SKM-1 treated with dmso at 0.1 percent for 144 hours (cell line): ENCODE measurements around the gene ORMDL2.

ENCODE experiments used
- DNase-seq: peaks from one replicate; lab custom pipeline; 2025; ENCODE audit not compliant: unreplicated experiment; lab: John Stamatoyannopoulos, UW

The ORMDL2 gene, protein sequence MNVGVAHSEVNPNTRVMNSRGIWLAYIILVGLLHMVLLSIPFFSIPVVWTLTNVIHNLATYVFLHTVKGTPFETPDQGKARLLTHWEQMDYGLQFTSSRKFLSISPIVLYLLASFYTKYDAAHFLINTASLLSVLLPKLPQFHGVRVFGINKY

DNA sequence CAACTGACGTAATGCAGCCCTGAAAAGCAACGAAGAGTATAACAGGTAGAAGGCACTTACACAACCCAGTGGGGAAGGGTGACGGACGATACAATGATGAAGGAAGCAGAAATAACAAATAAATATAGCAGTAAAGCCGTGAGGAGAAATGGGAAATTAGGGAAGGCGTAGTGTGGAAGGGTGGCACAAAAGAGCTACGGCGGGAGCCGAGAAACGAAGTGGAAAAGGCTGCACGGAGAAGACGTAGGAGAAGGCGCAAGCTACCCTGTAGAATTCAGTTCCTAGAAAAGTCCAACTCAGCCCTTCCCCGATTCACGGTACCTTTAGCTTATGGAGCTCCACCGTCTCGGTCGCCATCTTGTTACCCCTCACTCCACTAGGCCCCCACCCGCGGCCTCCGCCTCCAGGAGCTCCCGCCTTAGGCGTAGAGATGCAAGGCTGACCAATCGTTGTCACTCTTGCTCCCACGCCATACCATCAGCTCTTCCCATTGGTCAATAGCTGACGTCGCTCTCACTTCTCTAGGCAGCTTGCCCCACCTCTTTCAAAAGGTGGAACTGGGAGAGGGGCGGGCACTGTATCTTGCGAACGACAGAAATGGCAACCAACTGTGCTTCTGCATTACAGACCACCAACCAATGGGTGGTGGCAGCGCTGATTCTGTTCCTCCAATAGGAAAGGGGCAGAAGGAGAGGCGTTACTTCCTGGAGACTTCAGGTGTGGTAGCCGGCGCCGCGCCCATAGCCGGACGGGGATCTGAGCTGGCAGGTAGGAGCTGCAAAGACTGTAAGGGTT lies at the start of gene ORMDL2, which contains the start of gene SARNP:
Gene ORMDL2, plus strand, starts transcription at position 697 of the 795 bp plus-strand sequence. CDS start 959 bp downstream, outside the sequence.
Gene SARNP, minus strand, starts transcription at position 380 of the 795 bp plus-strand sequence. Its CDS starts 23 bp downstream, at position 357.
- DNase-seq, result peak; percentile 96

DNA sequence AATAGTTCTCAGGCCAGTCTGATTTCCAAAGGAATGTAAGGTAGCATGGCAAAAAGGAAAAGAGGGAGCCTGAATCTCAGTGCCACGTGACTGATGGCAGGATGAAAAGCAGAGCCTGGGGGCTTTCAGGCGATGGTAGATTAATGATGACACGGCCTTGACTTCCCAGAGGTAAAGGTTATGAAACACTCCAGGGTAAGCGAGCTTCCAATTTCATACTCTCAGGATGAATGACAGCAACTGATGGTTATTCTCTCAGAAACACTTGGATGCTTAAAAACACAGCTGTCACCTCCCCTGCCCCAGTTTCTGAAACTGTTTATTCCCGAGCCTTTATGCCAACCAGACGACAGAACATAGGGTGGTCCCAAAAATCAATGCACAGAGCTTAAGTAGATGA lies 46.1 kb upstream of the ORMDL2 start:
- no peak for DNase-seq

DNA sequence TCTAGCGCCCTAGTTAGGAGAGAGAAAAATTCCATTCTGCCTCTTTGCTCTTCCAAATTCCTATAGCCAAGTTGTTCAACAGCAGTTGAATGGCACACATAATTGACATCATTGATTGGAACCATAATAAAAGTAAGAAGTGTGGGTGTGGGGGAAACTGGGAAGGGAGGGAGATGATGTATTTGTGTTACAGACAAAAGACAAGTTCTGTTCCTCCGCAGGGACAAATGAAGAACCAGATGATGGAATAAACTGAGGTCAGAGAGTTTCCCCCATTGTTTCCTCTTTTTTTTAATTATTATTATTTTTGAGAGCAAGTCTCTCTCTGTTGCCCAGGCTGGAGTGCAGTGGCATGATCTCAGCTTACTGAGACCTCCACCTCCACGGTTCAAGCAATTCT lies 40.0 kb upstream of the ORMDL2 start:
- no peak for DNase-seq

DNA sequence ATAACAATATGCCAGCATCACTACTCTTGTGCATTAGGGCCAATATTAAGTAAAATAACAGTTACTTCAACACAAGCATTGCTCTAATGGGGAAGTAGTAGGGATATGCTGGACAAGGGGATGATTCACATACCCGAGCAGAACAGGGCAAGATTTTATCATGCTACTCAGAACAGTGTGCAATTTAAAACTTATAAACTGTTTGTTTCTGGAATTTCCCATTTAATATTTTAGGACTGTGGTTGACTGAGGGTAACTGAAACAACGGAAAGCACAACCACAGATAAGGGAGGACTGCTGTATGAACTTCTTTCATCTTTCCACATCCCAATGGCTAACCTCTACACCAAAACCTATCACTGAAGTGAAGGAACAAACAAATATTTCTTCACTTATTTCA lies 37.2 kb upstream of the ORMDL2 start:
- no peak for DNase-seq

DNA sequence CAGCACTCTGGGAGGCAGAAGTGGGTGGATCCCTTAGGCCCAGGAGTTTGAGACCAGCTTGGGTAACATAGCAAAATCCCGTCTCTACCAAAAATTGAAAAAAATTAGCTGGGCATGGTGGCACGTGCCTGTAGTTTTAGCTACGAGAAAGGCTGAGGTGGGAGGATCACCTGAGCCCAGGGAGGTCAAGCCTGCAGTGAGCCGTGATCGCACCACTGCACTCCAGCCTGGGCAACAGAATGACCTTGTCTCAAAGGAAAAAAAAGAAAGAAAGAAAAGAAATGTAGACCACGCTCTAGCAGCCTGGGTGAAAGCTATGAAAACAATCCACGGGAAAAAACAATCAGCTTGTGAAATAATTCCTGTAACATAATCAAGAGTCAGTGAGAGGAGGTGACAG lies 29.3 kb upstream of the ORMDL2 start:
- no peak for DNase-seq

DNA sequence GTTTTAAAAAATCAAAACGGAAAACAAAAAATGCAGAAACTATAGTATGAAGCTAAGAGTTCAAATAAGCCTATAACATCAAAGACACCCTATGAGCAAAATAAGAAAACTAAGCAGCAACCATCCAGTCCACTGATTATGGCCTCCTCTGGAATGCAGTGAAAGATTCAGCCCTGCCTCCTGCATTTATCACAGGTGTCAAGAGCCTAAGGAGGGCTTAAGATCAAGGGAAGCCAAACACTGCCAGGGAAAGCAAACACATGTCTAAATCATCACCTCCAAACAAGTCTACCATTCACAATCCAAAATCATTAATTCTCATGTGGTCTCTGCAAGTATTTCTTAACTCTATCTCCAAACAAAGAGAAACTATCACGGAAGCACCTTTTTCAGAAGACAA lies 28.7 kb upstream of the ORMDL2 start:
- DNase-seq, result no peak

DNA sequence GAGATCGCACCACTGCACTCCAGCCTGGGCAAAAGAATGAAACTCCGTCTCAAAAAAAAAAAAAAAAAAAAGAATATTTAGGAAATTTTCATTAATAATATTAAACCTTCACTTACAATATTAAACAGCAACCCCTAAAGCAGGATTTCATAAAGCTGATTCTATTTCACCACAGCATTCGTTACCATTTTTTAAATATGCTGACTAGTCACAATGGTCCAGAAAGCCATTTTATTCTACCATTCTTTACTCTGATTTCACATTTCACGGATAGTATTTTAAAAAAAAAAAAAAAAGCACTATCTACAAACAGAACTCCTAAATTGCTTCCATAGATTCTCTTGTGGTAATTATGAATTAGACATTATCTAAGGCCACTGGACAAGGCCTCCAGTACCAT lies 27.9 kb upstream of the ORMDL2 start:
- no peak for DNase-seq

DNA sequence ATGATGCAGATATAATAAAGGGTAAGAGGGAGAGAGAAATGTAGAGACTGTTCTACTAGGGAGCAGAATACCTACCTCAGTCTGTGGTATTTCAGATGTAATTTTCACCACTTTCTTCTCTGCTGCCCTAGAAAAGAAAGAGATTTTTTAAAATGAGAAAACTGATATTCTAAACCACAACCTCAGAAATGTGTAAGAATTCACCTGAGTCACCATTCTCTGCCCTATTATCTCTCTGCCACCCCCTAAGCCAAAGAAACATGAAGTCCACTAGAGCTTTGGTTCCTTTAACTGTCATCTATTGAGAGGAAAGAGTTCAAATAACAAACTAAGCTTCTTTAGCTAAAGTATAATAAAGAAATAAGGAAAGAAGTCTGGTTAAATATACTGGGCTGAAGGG lies 21.9 kb upstream of the ORMDL2 start:
- no peak for DNase-seq

DNA sequence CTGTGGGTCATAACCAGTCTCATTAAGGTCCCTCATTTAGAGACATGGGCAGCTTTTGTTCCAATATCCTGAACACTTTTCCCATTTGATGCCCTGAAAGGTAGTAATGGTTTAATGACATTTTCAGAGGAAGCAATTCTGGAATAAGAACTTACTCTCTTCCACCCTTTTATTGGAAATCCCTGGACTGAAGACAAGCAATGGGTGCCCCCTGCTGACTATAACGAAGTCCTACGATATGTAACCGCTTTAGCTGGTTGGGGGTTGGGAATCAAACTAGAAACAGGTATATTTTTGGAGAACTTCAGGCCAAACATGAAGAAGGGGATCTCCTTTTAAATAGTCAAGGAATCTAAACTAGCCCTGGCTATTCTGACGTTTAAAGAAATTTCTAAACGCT lies 20.8 kb upstream of the ORMDL2 start:
- no peak for DNase-seq

DNA sequence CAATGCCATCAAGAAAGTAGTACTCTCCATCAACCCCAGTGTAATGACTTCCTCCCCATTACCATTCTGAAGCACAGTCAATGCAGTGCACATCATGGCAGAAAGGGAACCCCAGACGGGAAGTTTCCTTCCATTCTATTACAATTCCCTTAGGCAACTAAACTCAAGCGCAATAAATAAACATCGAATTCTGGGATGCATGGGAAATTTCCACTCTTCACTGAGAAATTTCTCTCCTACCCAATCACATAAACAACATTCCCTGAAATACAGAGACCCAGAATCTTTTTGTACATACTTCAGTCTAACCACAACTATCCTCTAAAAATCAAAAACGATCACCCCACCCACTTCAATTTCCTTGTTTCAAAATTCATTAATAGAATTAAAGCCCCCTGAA lies 20.3 kb upstream of the ORMDL2 start:
- DNase-seq, result no peak

DNA sequence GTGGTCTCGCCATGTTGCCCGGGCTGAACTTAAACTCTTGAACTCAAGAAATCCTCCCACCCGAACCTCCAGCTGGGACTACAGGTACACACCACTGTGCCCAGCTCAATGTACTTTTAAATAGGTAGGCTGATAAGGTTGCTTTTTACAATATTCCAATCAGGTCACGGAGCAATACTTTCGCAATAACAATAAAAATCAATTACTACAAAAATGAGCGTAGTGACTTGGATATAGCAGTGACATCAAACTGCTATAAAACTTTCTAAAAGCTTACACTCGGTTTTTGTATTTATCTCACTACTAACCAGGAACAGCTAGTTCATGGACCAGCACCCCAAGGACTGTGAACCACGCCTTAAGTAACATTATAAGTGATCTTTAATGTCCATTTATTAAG lies 10.9 kb upstream of the ORMDL2 start:
- DNase-seq, result no peak

DNA sequence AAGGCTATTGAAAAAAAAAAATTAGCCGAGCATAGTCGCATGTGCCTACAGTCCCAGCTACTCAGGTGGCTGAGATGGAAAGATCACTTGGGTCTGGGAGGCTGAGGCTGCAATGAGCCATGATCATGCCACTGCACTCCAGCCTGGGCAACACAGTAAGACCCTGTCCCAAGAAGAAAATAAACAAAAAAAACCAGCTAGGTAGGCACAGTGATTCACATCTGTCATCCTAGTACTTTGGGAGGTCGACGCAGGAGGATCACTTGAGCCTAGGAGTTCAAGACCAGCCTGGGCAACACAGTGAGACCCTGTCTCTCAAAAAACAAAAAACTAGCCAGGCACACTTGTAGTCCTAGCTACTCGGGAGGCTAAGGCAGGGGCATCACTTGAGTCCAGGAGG lies 8.6 kb upstream of the ORMDL2 start:
- DNase-seq, result no peak

DNA sequence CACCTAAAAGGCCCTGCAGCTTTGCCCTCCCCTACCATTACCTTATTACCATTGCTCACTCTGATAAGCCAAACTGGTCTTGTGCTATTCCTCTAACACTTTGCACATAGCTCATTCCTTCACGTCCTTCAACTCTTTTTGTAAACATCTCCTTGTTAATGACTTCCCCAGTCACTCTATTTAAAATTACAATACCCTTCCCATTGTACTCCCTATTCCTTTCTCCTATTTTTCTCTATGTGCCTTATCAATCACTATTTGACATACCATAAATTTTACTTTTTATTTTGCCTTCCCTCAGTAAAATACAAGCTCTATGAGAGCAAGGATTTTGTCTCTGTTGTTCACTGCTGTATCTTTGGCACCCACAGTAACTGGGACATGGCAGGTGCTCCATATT lies 5.8 kb upstream of the ORMDL2 start:
- no peak for DNase-seq

DNA sequence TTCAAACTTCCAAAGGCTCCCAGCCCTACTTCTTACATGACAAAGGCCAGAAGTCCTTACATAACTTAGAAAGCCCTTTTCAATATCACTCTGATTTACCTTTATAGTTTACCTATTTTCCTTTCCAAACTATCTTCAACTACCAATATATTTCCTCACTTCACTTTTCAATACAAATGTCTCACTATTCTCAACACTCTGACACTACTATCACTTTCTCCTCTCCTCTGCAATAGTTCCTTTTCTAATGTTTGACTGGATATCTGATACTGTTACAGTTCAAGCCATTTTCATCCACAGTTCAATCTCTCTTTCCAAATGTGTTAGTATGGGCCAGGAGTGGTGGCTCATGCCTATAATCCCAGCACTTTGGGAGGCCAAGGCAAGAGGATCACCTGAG lies 3.6 kb upstream of the ORMDL2 start:
- no peak for DNase-seq

DNA sequence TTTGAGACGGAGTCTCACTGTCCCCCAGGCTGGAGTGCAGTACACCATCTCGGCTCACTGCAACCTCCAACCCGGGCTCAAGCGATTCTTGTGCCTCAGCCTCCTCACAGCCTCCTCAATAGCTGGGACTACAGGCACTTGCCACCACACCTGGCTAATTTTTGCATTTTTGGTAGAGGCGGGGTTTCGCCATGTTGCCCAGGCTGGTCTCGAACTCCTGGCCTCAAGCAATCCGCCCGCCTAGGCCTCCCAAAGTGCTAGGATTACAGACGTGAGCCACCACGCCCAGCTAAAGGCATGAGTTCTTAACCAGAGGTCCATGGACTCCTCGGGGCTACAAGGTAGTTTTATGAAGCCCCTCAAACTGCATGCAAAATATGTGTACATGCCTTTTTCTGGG lies 2.4 kb upstream of the ORMDL2 start:
- no peak for DNase-seq

DNA sequence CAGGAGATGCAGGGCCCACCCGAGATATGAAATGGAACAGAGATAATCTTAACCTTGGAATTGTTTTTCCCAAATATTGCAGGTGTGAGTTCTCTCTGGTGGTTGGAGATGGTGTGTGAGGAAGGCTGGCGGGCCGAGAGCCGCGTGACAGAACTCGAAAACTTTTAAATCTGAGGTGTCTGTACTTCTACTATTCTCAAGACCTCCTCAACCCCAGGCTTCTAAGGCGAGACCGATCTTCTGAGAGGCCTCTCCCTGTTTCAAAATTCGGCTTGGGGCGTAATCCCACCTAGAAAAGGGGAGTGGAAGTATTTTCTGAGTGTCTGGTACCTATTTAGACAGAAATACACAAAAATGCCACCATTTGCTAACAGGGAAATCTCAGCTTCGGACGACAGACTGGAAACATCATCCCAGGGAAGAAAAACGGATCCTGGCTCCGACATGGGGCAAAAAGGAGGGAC lies 928 bp upstream of the ORMDL2 start:
- no peak for DNase-seq

DNA sequence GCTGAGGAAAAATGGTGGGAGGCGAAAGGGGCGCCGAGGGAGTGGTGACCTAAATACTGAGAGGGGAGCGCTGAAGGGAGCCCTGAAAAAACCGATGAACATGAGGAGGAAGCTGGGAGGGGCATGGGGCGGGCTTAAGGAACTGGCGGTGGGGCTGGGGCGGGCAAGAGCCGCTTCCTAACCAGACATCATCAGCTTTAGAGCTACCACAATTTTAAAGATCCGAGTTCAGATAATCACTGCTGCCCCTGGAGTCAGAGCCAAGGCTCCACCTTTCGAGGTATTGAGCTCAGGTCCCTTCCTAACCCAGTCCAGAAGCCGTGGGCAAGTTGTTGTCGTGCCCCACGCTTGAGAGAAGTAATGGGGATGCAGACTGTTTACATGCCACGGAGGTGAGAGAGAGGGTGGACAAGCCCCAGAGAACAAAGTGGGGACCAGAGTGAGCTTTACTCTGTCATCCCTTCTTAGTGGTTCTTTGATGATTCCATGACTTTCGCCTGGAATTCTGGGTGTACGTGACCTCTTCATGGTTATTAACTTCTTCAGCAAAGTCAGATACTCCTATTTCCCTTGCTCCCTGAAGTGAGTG lies 393 bp downstream of the ORMDL2 start:
- peak; percentile 68 for DNase-seq

DNA sequence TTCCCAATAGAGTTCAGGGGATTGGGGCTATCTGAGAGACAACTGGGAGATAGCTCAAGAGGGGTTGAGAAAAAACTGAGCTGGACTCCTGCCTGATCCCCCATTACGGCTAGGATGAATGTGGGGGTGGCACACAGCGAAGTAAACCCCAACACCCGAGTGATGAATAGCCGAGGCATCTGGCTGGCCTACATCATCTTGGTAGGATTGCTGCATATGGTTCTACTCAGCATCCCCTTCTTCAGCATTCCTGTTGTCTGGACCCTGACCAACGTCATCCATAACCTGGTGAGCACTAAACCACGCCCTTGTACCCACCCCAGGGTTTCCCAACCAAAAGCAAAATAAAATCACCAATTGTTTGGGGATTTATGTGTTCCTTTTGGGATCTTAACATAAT lies 1.0 kb downstream of the ORMDL2 start:
- DNase-seq, result no peak

DNA sequence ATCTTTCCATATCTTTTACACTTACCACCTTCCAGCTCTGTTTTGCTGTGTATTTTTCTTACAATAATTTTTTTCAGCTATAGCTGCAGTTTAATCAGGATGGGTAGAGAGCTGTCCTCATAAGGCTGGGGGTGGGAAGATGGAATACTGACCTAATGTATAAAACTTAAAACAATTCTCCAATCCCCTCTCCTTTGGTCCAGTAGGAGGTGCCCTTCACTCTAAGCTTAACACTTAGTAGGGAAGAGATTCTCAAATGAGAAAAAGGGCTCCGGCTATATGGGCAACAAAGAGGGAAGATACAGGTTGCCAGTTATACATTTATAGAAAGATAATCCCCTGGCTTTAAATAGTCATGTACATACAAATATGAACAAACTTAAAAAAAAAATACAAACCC lies 2.8 kb downstream of the ORMDL2 start:
- DNase-seq, result no peak

DNA sequence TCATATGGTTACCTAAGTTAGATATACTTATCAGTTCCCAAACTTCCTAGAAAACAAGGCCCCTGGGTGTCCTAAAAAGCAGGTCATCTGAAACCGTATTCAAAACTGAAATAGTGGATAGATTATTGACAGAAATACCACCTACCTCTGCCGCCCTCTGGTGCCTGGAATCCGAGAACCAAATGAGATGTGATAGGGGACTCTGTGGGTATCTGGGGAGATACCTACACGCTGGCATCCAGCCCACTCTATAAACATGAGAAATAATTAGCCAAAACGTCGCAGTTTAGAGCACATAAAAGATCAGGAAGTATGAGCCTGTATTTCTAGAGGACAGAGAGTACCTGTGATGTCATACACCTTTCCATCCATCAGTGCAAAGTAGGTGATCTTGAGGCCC lies 4.4 kb downstream of the ORMDL2 start:
- DNase-seq, result no peak

DNA sequence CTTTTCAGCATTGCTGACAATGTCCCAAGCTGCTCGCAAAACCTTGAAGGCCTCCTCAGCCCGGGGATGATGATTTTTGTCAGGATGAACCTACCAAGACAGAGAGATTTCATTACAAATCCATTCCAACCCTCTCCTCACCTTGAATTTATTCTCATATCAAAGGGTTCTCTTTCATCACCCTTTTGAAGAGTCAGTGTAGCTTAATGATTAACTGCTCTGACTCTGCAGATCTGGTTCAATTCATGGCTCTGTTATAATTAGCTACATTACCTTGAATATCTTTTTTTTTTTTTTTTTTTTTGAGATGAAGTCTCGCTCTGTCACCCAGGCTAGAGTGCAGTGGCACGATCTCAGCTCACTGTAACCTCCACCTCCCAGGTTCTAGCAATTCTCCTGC lies 5.6 kb downstream of the ORMDL2 start:
- no peak for DNase-seq

DNA sequence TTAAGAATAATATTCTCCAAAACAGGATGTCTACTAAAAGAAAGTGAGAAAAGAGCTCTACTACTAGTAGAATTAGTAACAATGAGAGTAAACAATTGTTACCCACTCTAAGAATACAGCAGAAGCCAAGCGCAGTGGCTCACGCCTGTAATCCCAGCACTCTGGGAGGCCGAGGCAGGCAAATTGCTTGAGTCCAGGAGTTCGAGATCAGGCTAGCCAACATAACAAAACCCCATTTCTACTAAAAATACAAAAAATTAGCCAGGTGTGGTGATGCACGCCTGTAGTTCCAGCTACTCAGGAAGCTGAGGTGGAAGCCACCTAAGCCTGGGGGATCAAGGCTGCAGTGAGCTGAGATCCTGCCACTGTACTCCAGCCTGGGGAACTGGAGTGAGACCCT lies 6.9 kb downstream of the ORMDL2 start:
- DNase-seq, result no peak
